Anterior cingulate cortex (tissue), 58 donors: Measurements from ENCODE around the gene HDGFL2.
A peak's percentile ranks its signal among the peaks of the same experiment; 100 is the strongest.

Experiments used
- DNase-seq, 58 donors: peaks; one replicate each; lab custom pipeline; 2025; lab: John Stamatoyannopoulos, UW

HDGFL2 gene

GRCh38 chr19:4547303-4548237, 75.5 kb downstream of the HDGFL2 start:
- peak in 1 of 58 donors; percentile 12 for DNase-seq

GRCh38 chr19:4548238-4548584, 76.1 kb downstream of the HDGFL2 start:
- DNase-seq: no peak

- no peak for DNase-seq
Measured at GRCh38 chr19:4550018-4550417, 77.9 kb downstream of the HDGFL2 start.

DNA sequence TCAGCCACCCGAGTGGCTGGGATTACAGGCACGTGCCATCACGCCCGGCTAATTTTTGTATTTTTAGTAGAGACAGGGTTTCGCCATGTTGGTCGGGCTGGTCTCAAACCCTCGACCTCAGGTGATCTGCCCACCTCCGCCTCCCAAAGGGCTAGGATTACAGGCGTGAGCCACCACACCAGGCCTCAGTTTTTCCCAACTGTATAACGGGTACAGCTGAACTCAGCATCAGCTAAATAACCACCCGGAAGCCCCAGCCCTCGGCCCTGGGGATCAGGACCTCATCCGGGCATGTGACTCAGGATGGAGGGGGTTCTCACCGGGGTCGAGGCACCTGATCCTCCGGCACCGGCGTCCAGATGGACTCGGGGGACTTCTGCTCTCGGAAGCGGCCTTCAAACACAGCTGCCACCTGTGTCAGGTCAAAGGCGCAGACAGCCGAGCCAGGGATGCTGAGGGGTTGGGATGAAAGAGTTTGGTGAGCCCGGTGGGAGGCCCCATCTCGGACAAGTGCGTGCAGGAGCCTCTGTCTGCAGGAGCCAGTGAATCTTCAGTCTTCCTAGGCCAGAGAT, 78.5 kb downstream of the HDGFL2 start:
- DNase-seq: no peak
